Measurements from ENCODE around the gene SIRPA. TPM values are rescaled to one million over a fixed set of nuclear protein-coding genes. Genes with fewer than 3 reads are reported as not detected.

SIRPA gene
- total RNA-seq, 1 experiment from 2014 or later = 12.8 TPM

DNA sequence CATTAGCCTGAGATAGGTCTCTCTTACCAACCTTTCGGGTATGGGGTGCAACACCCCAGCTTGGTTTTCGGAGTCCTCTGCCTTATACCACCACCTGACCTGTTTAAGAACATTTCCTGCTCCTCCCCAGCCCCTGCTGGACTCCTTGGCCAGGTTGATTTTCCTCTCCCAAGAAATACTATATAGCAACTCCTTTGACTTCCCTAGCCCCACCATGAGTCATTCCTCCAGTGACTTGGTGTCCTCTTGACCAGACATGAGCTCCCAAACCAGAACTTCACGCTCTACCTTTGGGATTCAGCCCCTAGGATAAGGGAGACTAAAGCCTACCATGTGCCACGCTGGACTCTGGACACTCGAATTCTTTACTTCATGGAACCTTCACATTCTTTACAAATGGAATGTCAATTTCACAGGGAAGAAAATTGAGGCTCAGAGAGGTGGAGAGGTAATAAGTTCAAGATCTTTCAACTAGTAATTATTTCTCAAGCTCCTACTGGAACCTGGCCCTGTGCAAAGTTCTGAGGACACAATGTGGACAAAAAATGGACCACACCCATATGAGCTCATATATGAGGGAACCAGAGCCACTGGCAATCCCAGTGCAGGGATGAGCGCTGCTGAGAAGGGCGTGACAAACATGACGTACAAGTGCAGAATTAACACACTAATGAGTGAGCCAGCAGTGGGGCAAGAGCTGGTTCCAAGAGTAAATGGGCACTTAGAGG, 48.2 kb downstream of the SIRPA start:
- CTCF ChIA-PET = no interaction called here
- no peaks in the 10 kb centered on the region for H3K79me2 ChIP-seq (ENCODE audit: low read length)
- H3K4me3 ChIP-seq (ENCODE audit: low read length) = no peak overlapping the region
- no peaks in the 10 kb centered on the region for H3K36me3 ChIP-seq (ENCODE audit: low read depth, low read length)
- no peak overlapping the region for H3K4me2 ChIP-seq (ENCODE audit: low read length)
- H3K9me3 ChIP-seq (ENCODE audit: low read length) = no peaks in the 10 kb centered on the region
- no peak overlapping the region for H2AFZ ChIP-seq (ENCODE audit: low read length)
- POLR2A ChIA-PET (ENCODE audit: unreplicated experiment) = no interaction called here
- H3K4me1 ChIP-seq (ENCODE audit: insufficient read depth, low read length) = peaks cover 6% of the 10 kb centered on the region; the same call in 1 of the 2 replicates
- no peaks in the 10 kb centered on the region for H3F3A ChIP-seq (ENCODE audit: low read length, unreplicated experiment)
- peaks cover 33% of the 10 kb centered on the region for H3K27me3 ChIP-seq (ENCODE audit: low read length)
- H3K9me2 ChIP-seq (replicated peaks; ENCODE audit: low read length) = no peaks in the 10 kb centered on the region
- DNase-seq (peak; percentile 14), ATAC-seq (peak; percentile 49; the same call in 1 of the 2 replicates)
- no peaks in the 10 kb centered on the region for H4K20me1 ChIP-seq (ENCODE audit: low read length)
- H3K27ac ChIP-seq (ENCODE audit: low read length) = no peak overlapping the region
- intact Hi-C loops (cut with micrococcal nuclease) = loop anchor here (10.0 kb wide), 1 partner anchor 139 kb away; no protein-coding TSS in a partner anchor
- H3K9ac ChIP-seq (ENCODE audit: low read length) = no peak overlapping the region
- no TSS peak for BruUV-seq (replicated peaks)
- TF ChIP-seq EZH2 (IDR thresholded peaks at IDR 0.05; ENCODE audit: low read length, unreplicated experiment) (no peak), EZH2phosphoT487 (IDR thresholded peaks at IDR 0.05; ENCODE audit: borderline replicate concordance, low read length) (no peak)
- TF ChIP-seq, protein P1, sequence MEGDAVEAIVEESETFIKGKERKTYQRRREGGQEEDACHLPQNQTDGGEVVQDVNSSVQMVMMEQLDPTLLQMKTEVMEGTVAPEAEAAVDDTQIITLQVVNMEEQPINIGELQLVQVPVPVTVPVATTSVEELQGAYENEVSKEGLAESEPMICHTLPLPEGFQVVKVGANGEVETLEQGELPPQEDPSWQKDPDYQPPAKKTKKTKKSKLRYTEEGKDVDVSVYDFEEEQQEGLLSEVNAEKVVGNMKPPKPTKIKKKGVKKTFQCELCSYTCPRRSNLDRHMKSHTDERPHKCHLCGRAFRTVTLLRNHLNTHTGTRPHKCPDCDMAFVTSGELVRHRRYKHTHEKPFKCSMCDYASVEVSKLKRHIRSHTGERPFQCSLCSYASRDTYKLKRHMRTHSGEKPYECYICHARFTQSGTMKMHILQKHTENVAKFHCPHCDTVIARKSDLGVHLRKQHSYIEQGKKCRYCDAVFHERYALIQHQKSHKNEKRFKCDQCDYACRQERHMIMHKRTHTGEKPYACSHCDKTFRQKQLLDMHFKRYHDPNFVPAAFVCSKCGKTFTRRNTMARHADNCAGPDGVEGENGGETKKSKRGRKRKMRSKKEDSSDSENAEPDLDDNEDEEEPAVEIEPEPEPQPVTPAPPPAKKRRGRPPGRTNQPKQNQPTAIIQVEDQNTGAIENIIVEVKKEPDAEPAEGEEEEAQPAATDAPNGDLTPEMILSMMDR (conservative IDR thresholded peaks at IDR 0.05; ENCODE audit: low read depth, low read length) = no peak

DNA sequence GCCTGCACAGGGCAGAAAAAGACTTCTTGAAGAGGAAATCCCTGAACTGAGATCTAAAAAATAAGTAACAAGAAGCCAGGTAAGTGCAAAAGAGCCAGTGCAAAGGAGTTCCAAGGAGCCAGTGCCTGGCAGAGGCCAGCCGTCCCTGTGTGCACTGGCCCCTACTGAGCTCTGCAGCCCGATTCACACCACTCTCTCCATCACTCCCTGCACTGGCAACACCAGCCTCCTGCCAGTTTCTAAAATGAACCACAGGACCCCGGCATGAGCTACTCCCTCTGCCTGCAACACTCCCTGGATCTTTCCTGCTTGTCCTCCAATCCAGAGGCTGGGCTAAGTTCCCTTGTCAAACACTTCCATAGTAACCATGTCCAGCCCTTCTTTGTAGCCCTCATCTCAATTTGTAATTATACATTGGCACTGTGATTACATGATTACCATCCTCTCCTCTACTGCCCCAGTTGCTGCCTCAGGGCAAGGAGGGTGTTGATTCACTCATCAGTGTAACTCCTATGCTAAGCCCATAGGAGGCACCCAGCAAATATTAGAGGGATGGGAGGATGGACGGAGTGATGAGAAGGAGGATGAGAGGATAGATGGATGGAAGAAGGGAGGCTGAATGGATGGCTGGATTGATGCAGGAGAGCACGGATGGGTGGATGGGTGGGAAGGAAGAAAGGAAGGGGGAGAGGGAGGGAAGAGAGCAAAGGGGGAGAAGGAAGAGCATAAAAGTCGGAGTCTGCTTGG, 49.3 kb downstream of the SIRPA start:
- Histone ChIP-seq H3K9me3 (ENCODE audit: low read length) (no peaks in the 10 kb centered on the region), H2AFZ (ENCODE audit: low read length) (no peak overlapping the region), H3K9me2 (replicated peaks; ENCODE audit: low read length) (no peaks in the 10 kb centered on the region), H3K36me3 (ENCODE audit: low read depth, low read length) (no peaks in the 10 kb centered on the region), H3K4me2 (ENCODE audit: low read length) (no peak overlapping the region), H3K4me1 (ENCODE audit: insufficient read depth, low read length) (peaks cover 6% of the 10 kb centered on the region; the same call in 1 of the 2 replicates), H3K79me2 (ENCODE audit: low read length) (no peaks in the 10 kb centered on the region), H3K27me3 (ENCODE audit: low read length) (peaks cover 33% of the 10 kb centered on the region), H3K9ac (ENCODE audit: low read length) (no peak overlapping the region), H3K27ac (ENCODE audit: low read length) (no peak overlapping the region), H3K4me3 (ENCODE audit: low read length) (no peak overlapping the region), H4K20me1 (ENCODE audit: low read length) (no peaks in the 10 kb centered on the region), H3F3A (ENCODE audit: low read length, unreplicated experiment) (no peaks in the 10 kb centered on the region)
- ChIA-PET POLR2A (ENCODE audit: unreplicated experiment) (no interaction called here), CTCF (no interaction called here)
- intact Hi-C loops (cut with micrococcal nuclease) = loop anchor here (10.0 kb wide), 1 partner anchor 140 kb away; no protein-coding TSS in a partner anchor
- DNase-seq = no peak
- no peak for ATAC-seq
- no TSS peak for BruUV-seq (replicated peaks)
- no peak for TF ChIP-seq EZH2 (IDR thresholded peaks at IDR 0.05; ENCODE audit: low read length, unreplicated experiment)
- TF ChIP-seq, protein P1 (conservative IDR thresholded peaks at IDR 0.05; ENCODE audit: low read depth, low read length) = no peak
- no peak for TF ChIP-seq EZH2phosphoT487 (IDR thresholded peaks at IDR 0.05; ENCODE audit: borderline replicate concordance, low read length)

All from PC-3 (cell line).